Mesenchymal stem cell (in vitro differentiated cells and primary cell): ENCODE results near the gene GPS1.

ENCODE experiments used
- DNase-seq: peaks from one replicate; pipeline ENCODE4 v3.0.0-alpha.2; 2013
- H2AFZ ChIP-seq: one replicate; pipeline ENCODE4 v1.6.1; 2013; ENCODE audit warnings: low read depth, mild to moderate bottlenecking, control low read depth, inconsistent platforms, low read length, moderate library complexity
- H2AK5ac ChIP-seq: 2 replicates; pipeline ENCODE4 v1.6.1; 2013; ENCODE audit warnings: low read length, moderate library complexity, mild to moderate bottlenecking, inconsistent platforms; ENCODE audit not compliant: severe bottlenecking
- H2BK120ac ChIP-seq: one replicate; pipeline ENCODE4 v1.6.1; 2013; ENCODE audit warnings: low read depth, mild to moderate bottlenecking, inconsistent platforms, low read length, moderate library complexity
- H2BK12ac ChIP-seq, 2 experiments: one replicate each; pipeline ENCODE4 v1.6.1; 2013; ENCODE audit warnings: inconsistent platforms in 2 of 2, low read length in 2 of 2, mild to moderate bottlenecking in 2 of 2, moderate library complexity in 2 of 2, control low read depth in 1 of 2
- H2BK15ac ChIP-seq: one replicate; pipeline ENCODE4 v1.6.1; 2013; ENCODE audit warnings: mild to moderate bottlenecking, low read depth, inconsistent platforms; ENCODE audit not compliant: poor library complexity, severe bottlenecking
- H2BK5ac ChIP-seq: 2 replicates; pipeline ENCODE4 v1.6.1; 2013; ENCODE audit warnings: low read depth, mild to moderate bottlenecking, low read length, control low read depth, inconsistent platforms; ENCODE audit not compliant: poor library complexity, severe bottlenecking
- H3K14ac ChIP-seq, 2 experiments: one replicate each; pipeline ENCODE4 v1.6.1; 2013; ENCODE audit warnings: inconsistent platforms in 2 of 2, low read length in 2 of 2, control low read depth in 1 of 2, mild to moderate bottlenecking in 1 of 2, moderate library complexity in 1 of 2
- H3K18ac ChIP-seq, 2 experiments: one replicate each; pipeline ENCODE4 v1.6.1; 2013; ENCODE audit warnings: inconsistent platforms in 2 of 2, low read length in 2 of 2, control low read depth in 1 of 2, low read depth in 1 of 2, mild to moderate bottlenecking in 1 of 2
- H3K23ac ChIP-seq, 2 experiments: one replicate each; pipeline ENCODE4 v1.6.1; 2013; ENCODE audit warnings: inconsistent platforms in 2 of 2, low read length in 2 of 2, mild to moderate bottlenecking in 2 of 2, moderate library complexity in 2 of 2, control low read depth in 1 of 2
- H3K27ac ChIP-seq: 2 replicates; pipeline ENCODE4 v1.5.1; 2013; ENCODE audit warnings: mild to moderate bottlenecking, moderate library complexity, low read length, control low read depth, inconsistent platforms; ENCODE audit not compliant: poor library complexity, severe bottlenecking
- H3K27me3 ChIP-seq, 2 experiments: 2 replicates each; pipeline versions ENCODE4 v1.6.1 to v1.7.0; 2013; ENCODE audit warnings: low read length in 2 of 2, mild to moderate bottlenecking in 2 of 2, moderate library complexity in 2 of 2, control low read depth in 1 of 2, inconsistent platforms in 1 of 2; ENCODE audit not compliant: control insufficient read depth in 1 of 2, insufficient read depth in 1 of 2
- H3K36me3 ChIP-seq, 2 experiments: 2 replicates each; pipeline versions ENCODE4 v1.6.1 to v1.7.0; 2013; ENCODE audit warnings: low read length in 2 of 2, control low read depth in 1 of 2, inconsistent platforms in 1 of 2, low read depth in 1 of 2, mild to moderate bottlenecking in 1 of 2; ENCODE audit not compliant: insufficient read depth in 2 of 2, control insufficient read depth in 1 of 2
- H3K4ac ChIP-seq, 2 experiments: one replicate each; pipeline ENCODE4 v1.6.1; 2013; ENCODE audit warnings: inconsistent platforms in 2 of 2, low read length in 2 of 2, mild to moderate bottlenecking in 2 of 2, moderate library complexity in 2 of 2, control low read depth in 1 of 2, low read depth in 1 of 2
- H3K4me1 ChIP-seq: 2 replicates; pipeline ENCODE4 v1.6.1; 2013; ENCODE audit warnings: low read depth, low read length, control low read depth; ENCODE audit not compliant: control insufficient read depth, insufficient read depth
- H3K4me2 ChIP-seq: 2 replicates; pipeline ENCODE4 v1.6.1; 2013; ENCODE audit warnings: low read length, mild to moderate bottlenecking, inconsistent platforms; ENCODE audit not compliant: poor library complexity, severe bottlenecking
- H3K4me3 ChIP-seq, 2 experiments: 2 replicates each; pipeline versions ENCODE4 v1.5.1 to v1.7.0; 2013; ENCODE audit warnings: low read length in 2 of 2, mild to moderate bottlenecking in 2 of 2, control low read depth in 1 of 2, low read depth in 1 of 2; ENCODE audit not compliant: insufficient read depth in 1 of 2
- H3K79me1 ChIP-seq: replicated peaks from 2 replicates; pipeline ENCODE4 v1.6.1; 2013; ENCODE audit warnings: mild to moderate bottlenecking, control low read depth, low read length, inconsistent platforms; ENCODE audit not compliant: poor library complexity, severe bottlenecking
- H3K9ac ChIP-seq: 2 replicates; pipeline ENCODE4 v1.7.0; 2013; ENCODE audit warnings: mild to moderate bottlenecking, low read length, moderate library complexity
- H3K9me3 ChIP-seq: 2 replicates; pipeline ENCODE4 v1.7.0; 2013; ENCODE audit warnings: mild to moderate bottlenecking, low read length; ENCODE audit not compliant: control insufficient read depth
- H4K8ac ChIP-seq: one replicate; pipeline ENCODE4 v1.6.1; 2013; ENCODE audit warnings: inconsistent platforms, mild to moderate bottlenecking, low read length, moderate library complexity
- H4K91ac ChIP-seq: one replicate; pipeline ENCODE4 v1.6.1; 2013; ENCODE audit warnings: mild to moderate bottlenecking, low read length, inconsistent platforms
- WGBS: methylation state at CpG from one replicate; pipeline ENCODE4 v1.1.7; 2013; ENCODE audit warnings: mixed read lengths; 5-methylcytosine and 5-hydroxymethylcytosine counted together

The GPS1 gene

GRCh38 chr17:82011617-82012187 lies 40.0 kb upstream of the GPS1 start:
- H3K27ac ChIP-seq, result no peak overlapping the region
- H4K8ac ChIP-seq, result no peak overlapping the region
- H2BK5ac ChIP-seq, result no peak overlapping the region
- no peak overlapping the region for H2BK120ac ChIP-seq
- no peak overlapping the region for H3K9ac ChIP-seq
- no peaks in the 10 kb centered on the region for H3K9me3 ChIP-seq
- WGBS, result 96% methylated on average over 19 of the region's 19 CpGs
- peaks cover 4% of the 10 kb centered on the region for H3K79me1 ChIP-seq
- no peaks in the 10 kb centered on the region for H3K27me3 ChIP-seq
- no peak overlapping the region for H2AFZ ChIP-seq
- H4K91ac ChIP-seq, result no peak overlapping the region
- no peak overlapping the region for H2BK15ac ChIP-seq
- no peak overlapping the region for H3K18ac ChIP-seq
- no peak overlapping the region for H2BK12ac ChIP-seq
- no peak overlapping the region for H3K4ac ChIP-seq
- no peak for DNase-seq
- no peak overlapping the region for H3K4me3 ChIP-seq
- H3K4me1 ChIP-seq, result peaks cover 29% of the 10 kb centered on the region
- peaks cover 0 to 69% of the 10 kb centered on the region in 2 experiments for H3K36me3 ChIP-seq
- H3K14ac ChIP-seq, result no peak overlapping the region
- H3K23ac ChIP-seq, result no peak overlapping the region
- no peak overlapping the region for H2AK5ac ChIP-seq
- H3K4me2 ChIP-seq, result no peak overlapping the region

- no peak overlapping the region for H3K4me3 ChIP-seq
- H3K27ac ChIP-seq, result no peak overlapping the region
- no peak overlapping the region for H2AFZ ChIP-seq
- H4K8ac ChIP-seq, result no peak overlapping the region
- H3K14ac ChIP-seq, result no peak overlapping the region
- H3K79me1 ChIP-seq, result peaks cover 4% of the 10 kb centered on the region
- no peak overlapping the region for H3K23ac ChIP-seq
- H2BK12ac ChIP-seq, result no peak overlapping the region
- peak overlapping the region; percentile 9 for H2BK15ac ChIP-seq
- WGBS, result 69% methylated on average over 19 of the region's 20 CpGs
- peak overlapping the region; percentile 35 for H4K91ac ChIP-seq
- peak overlapping the region in 1 of 2 experiments; percentile 23 for H3K18ac ChIP-seq
- H2BK120ac ChIP-seq, result no peak overlapping the region
- H3K4me1 ChIP-seq, result peaks cover 25% of the 10 kb centered on the region
- DNase-seq, result no peak
- H3K9ac ChIP-seq, result no peak overlapping the region
- H2AK5ac ChIP-seq, result no peak overlapping the region
- no peaks in the 10 kb centered on the region for H3K27me3 ChIP-seq
- H3K9me3 ChIP-seq, result no peaks in the 10 kb centered on the region
- no peak overlapping the region for H2BK5ac ChIP-seq
- peaks cover 2 to 75% of the 10 kb centered on the region in 2 experiments for H3K36me3 ChIP-seq
- H3K4ac ChIP-seq, result no peak overlapping the region
- no peak overlapping the region for H3K4me2 ChIP-seq
These were observed 39.4 kb upstream of the GPS1 start for GRCh38 chr17:82012261-82012639.

GRCh38 chr17:82012640-82013295 lies 38.9 kb upstream of the GPS1 start:
- no peak overlapping the region for H2AK5ac ChIP-seq

GRCh38 chr17:82013341-82013740 lies 38.4 kb upstream of the GPS1 start:
- Histone ChIP-seq H2AK5ac (no peak overlapping the region), H2AFZ (no peak overlapping the region), H2BK120ac (no peak overlapping the region), H3K36me3 (peaks cover 7 to 84% of the 10 kb centered on the region in 2 experiments), H3K18ac (no peak overlapping the region), H4K8ac (no peak overlapping the region), H3K9ac (no peak overlapping the region), H3K14ac (no peak overlapping the region), H3K27ac (no peak overlapping the region), H4K91ac (no peak overlapping the region), H3K4me2 (no peak overlapping the region), H2BK15ac (no peak overlapping the region), H2BK12ac (no peak overlapping the region), H2BK5ac (no peak overlapping the region), H3K4ac (no peak overlapping the region), H3K4me3 (no peak overlapping the region), H3K79me1 (peaks cover 2% of the 10 kb centered on the region), H3K4me1 (peaks cover 17% of the 10 kb centered on the region), H3K27me3 (no peaks in the 10 kb centered on the region), H3K9me3 (no peaks in the 10 kb centered on the region), H3K23ac (no peak overlapping the region)
- 94% methylated on average over 22 of the region's 22 CpGs for WGBS
- DNase-seq, result no peak

More at GRCh38 chr17:82012640-82013295, 38.9 kb upstream of the GPS1 start:
- 68% methylated on average over 13 of the region's 19 CpGs for WGBS
- Histone ChIP-seq H3K9me3 (no peaks in the 10 kb centered on the region), H2BK15ac (peak overlapping the region; percentile 9), H2BK120ac (no peak overlapping the region), H3K23ac (no peak overlapping the region), H2BK12ac (peak overlapping the region in 1 of 2 experiments; percentile 31), H2AFZ (no peak overlapping the region), H3K79me1 (peaks cover 4% of the 10 kb centered on the region), H2BK5ac (no peak overlapping the region), H3K4me2 (no peak overlapping the region), H4K8ac (no peak overlapping the region), H3K27ac (no peak overlapping the region), H3K36me3 (peaks cover 4 to 80% of the 10 kb centered on the region in 2 experiments), H3K4ac (no peak overlapping the region), H3K4me3 (no peak overlapping the region), H3K27me3 (no peaks in the 10 kb centered on the region), H3K14ac (no peak overlapping the region), H3K9ac (no peak overlapping the region), H4K91ac (peak overlapping the region; percentile 35), H3K18ac (peak overlapping the region in 1 of 2 experiments; percentile 23), H3K4me1 (peaks cover 20% of the 10 kb centered on the region)
- DNase-seq, result peak; percentile 26
